Measurements from ENCODE around the gene KREMEN1.

KREMEN1 gene

GRCh38 chr22:29061773-29062172 is 11.1 kb upstream of the KREMEN1 start, which contains the start of gene C22orf31:
C22orf31 (minus strand) TSS chr22:29061831; CDS start chr22:29061792, 39 bp downstream.
- ATAC-seq = no peak
- Mint-ChIP-seq H3K27ac (no peak within 1 kb of the TSS), H3K4me1 (peaks cover 7% of the 10 kb centered on the region), H3K36me3 (no peaks in the 10 kb centered on the region), H3K9me3 (no peaks in the 10 kb centered on the region), H3K27me3 (peaks cover 70% of the 10 kb centered on the region), H3K4me3 (no peak within 1 kb of the TSS)

GRCh38 chr22:29062286-29062821 is 10.5 kb upstream of the KREMEN1 start:
- Mint-ChIP-seq H3K36me3 (no peaks in the 10 kb centered on the region), H3K4me1 (peaks cover 7% of the 10 kb centered on the region), H3K9me3 (no peaks in the 10 kb centered on the region), H3K4me3 (no peak overlapping the region), H3K27me3 (peaks cover 76% of the 10 kb centered on the region), H3K27ac (no peak overlapping the region)
- ATAC-seq = no peak

- H3K27me3 Mint-ChIP-seq = peaks cover 89% of the 10 kb centered on the region
- no peak overlapping the region for H3K4me3 Mint-ChIP-seq
- ATAC-seq = no peak
Measured at GRCh38 chr22:29065468-29066190, 7.2 kb upstream of the KREMEN1 start.

GRCh38 chr22:29069463-29069862 is 3.4 kb upstream of the KREMEN1 start:
- Mint-ChIP-seq H3K9me3 (no peaks in the 10 kb centered on the region), H3K4me3 (no peak overlapping the region), H3K36me3 (no peaks in the 10 kb centered on the region), H3K27ac (no peak overlapping the region), H3K27me3 (peaks cover 84% of the 10 kb centered on the region), H3K4me1 (peaks cover 35% of the 10 kb centered on the region)
- no peak for ATAC-seq

More at GRCh38 chr22:29065468-29066190, 7.2 kb upstream of the KREMEN1 start:
- H3K27ac Mint-ChIP-seq = no peak overlapping the region
- H3K4me1 Mint-ChIP-seq = peaks cover 8% of the 10 kb centered on the region
- no peaks in the 10 kb centered on the region for H3K9me3 Mint-ChIP-seq
- no peaks in the 10 kb centered on the region for H3K36me3 Mint-ChIP-seq

- Mint-ChIP-seq H3K4me1 (peaks cover 35% of the 10 kb centered on the region), H3K36me3 (no peaks in the 10 kb centered on the region), H3K9me3 (no peaks in the 10 kb centered on the region), H3K27ac (no peak overlapping the region), H3K27me3 (peaks cover 89% of the 10 kb centered on the region), H3K4me3 (no peak overlapping the region)
- ATAC-seq = no peak
Measured at GRCh38 chr22:29070490-29070889, 2.3 kb upstream of the KREMEN1 start.

GRCh38 chr22:29071261-29072045 is 1.4 kb upstream of the KREMEN1 start:
- peaks cover 27% of the 10 kb centered on the region for H3K4me1 Mint-ChIP-seq
- peaks cover 87% of the 10 kb centered on the region for H3K27me3 Mint-ChIP-seq
- H3K9me3 Mint-ChIP-seq = no peaks in the 10 kb centered on the region
- H3K36me3 Mint-ChIP-seq = no peaks in the 10 kb centered on the region
- H3K4me3 Mint-ChIP-seq = peak overlapping the region; percentile 68
- H3K27ac Mint-ChIP-seq = no peak overlapping the region
- ATAC-seq = no peak

- ATAC-seq = peak; percentile 90
- Mint-ChIP-seq H3K36me3 (no peaks in the 10 kb centered on the region), H3K27me3 (peaks cover 78% of the 10 kb centered on the region), H3K27ac (no peak overlapping the region), H3K4me1 (peaks cover 27% of the 10 kb centered on the region), H3K4me3 (peak overlapping the region; percentile 68), H3K9me3 (no peaks in the 10 kb centered on the region)
Measured at GRCh38 chr22:29072193-29072978, 449 bp upstream of the KREMEN1 start.

- Mint-ChIP-seq H3K4me3 (peak overlapping the region; percentile 67), H3K27me3 (peaks cover 82% of the 10 kb centered on the region)
- ATAC-seq = no peak
Measured at GRCh38 chr22:29073618-29074275, 912 bp downstream of the KREMEN1 start.

GRCh38 chr22:29074276-29074772 is 1.5 kb downstream of the KREMEN1 start:
- ATAC-seq = no peak
- peaks cover 82% of the 10 kb centered on the region for H3K27me3 Mint-ChIP-seq
- peak overlapping the region; percentile 67 for H3K4me3 Mint-ChIP-seq
- H3K27ac Mint-ChIP-seq = no peak overlapping the region
- H3K36me3 Mint-ChIP-seq = no peaks in the 10 kb centered on the region
- no peaks in the 10 kb centered on the region for H3K9me3 Mint-ChIP-seq
- H3K4me1 Mint-ChIP-seq = peaks cover 27% of the 10 kb centered on the region

More at GRCh38 chr22:29073618-29074275, 912 bp downstream of the KREMEN1 start:
- Mint-ChIP-seq H3K9me3 (no peaks in the 10 kb centered on the region), H3K4me1 (peaks cover 27% of the 10 kb centered on the region), H3K36me3 (no peaks in the 10 kb centered on the region), H3K27ac (no peak overlapping the region)

- peaks cover 60% of the 10 kb centered on the region for H3K27me3 Mint-ChIP-seq
- H3K4me1 Mint-ChIP-seq = peaks cover 10% of the 10 kb centered on the region
- no peak overlapping the region for H3K27ac Mint-ChIP-seq
- H3K36me3 Mint-ChIP-seq = no peaks in the 10 kb centered on the region
- no peaks in the 10 kb centered on the region for H3K9me3 Mint-ChIP-seq
- H3K4me3 Mint-ChIP-seq = no peak overlapping the region
- no peak for ATAC-seq
Measured at GRCh38 chr22:29078036-29078868, 5.4 kb downstream of the KREMEN1 start.

GRCh38 chr22:29078869-29079207 is 6.0 kb downstream of the KREMEN1 start:
- Mint-ChIP-seq H3K27me3 (peaks cover 61% of the 10 kb centered on the region), H3K27ac (no peak overlapping the region), H3K4me1 (peaks cover 6% of the 10 kb centered on the region), H3K4me3 (no peak overlapping the region), H3K36me3 (no peaks in the 10 kb centered on the region), H3K9me3 (no peaks in the 10 kb centered on the region)
- no peak for ATAC-seq

GRCh38 chr22:29079218-29079901 is 6.5 kb downstream of the KREMEN1 start:
- Mint-ChIP-seq H3K9me3 (no peaks in the 10 kb centered on the region), H3K27ac (no peak overlapping the region), H3K27me3 (peaks cover 58% of the 10 kb centered on the region), H3K4me1 (peaks cover under 1% of the 10 kb centered on the region), H3K4me3 (no peak overlapping the region), H3K36me3 (no peaks in the 10 kb centered on the region)
- no peak for ATAC-seq

Measured in stimulated activated memory B cell treated with anti-CD40 and anti-IgM and Interleukin-4, amounts not matched to agents 10 μg/mL and 1 μg/mL and 100 μg/mL, for 72 hours (primary cell).